ENCODE data around the gene TUBB1. TPM values are rescaled to one million over a fixed set of nuclear protein-coding genes. Genes with fewer than 3 reads are reported as not detected.

TUBB1 gene
- not detected for polyA plus RNA-seq (2013, experiment 1 of 2)
- polyA plus RNA-seq (2013, experiment 2 of 2), result not detected

DNA sequence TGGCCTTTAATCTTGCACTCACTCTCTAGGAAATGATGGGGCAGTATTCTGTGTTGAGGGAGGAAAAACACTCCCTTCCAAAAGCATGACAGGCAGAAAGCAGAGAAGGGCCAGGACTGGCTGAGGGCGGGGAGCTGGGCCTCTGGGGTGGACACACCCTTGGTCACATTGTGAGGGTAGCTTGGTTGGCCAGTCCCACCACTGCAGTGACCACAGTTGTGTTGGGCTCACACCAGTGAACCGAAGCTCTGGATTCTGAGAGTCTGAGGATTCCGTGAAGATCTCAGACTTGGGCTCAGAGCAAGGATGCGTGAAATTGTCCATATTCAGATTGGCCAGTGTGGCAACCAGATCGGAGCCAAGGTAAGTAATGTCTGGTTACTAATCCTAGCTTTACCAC, at the start of gene TUBB1:
TUBB1 (plus strand) TSS at position 213 of the 400 bp plus-strand sequence; CDS start at position 307, 94 bp downstream.
- Histone ChIP-seq H3K27me3 (ENCODE audit: insufficient read depth, low read length) (0 out of 2 replicates have a peak, but pooled peaks cover under 1% of the 10 kb centered on the region), H3K9me3 (ENCODE audit: insufficient read depth, low read depth, low read length) (no peaks in the 10 kb centered on the region), H3K36me3 (ENCODE audit: insufficient read depth, low read length) (peaks cover 21% of the 10 kb centered on the region; the same call in 1 of the 2 replicates), H3K9ac (ENCODE audit: low read depth, low read length) (no peak within 1 kb of the TSS), H3K4me1 (ENCODE audit: insufficient read depth, low read length) (peaks cover 6% of the 10 kb centered on the region; the same call in 1 of the 2 replicates), H3K27ac (ENCODE audit: low read depth, low read length) (no peak within 1 kb of the TSS), H3K4me3 (ENCODE audit: low read length) (no peak within 1 kb of the TSS)
- WGBS, result 92% methylated on average over 5 of the region's 5 CpGs

DNA sequence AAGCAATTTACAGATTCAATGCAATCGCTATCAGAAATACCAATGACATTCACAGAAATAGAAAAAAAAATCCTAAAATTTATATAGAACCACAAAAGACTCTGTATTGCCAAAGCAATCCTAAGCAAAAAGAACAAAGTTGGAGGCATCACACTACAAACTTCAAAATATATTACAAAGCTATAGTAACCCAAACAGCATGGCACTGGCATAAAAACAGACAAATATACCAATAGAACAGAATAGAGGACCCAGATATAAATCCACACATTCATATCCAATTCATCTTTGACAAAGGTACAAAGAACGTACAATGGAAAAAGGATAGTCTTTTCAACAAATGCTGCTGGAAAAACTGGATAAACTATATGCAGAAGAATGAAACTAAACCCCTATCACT, 49.8 kb upstream of the TUBB1 start:
- H3K27ac ChIP-seq (ENCODE audit: low read depth, low read length), result no peak overlapping the region
- H3K4me1 ChIP-seq (ENCODE audit: insufficient read depth, low read length), result no peaks in the 10 kb centered on the region
- no peak overlapping the region for H3K4me3 ChIP-seq (ENCODE audit: low read length)
- H3K9me3 ChIP-seq (ENCODE audit: insufficient read depth, low read depth, low read length), result peaks cover 2% of the 10 kb centered on the region; the same call in 1 of the 2 replicates
- WGBS, result 72% methylated on average over 2 of the region's 2 CpGs
- no peaks in the 10 kb centered on the region for H3K27me3 ChIP-seq (ENCODE audit: insufficient read depth, low read length)
- H3K9ac ChIP-seq (ENCODE audit: low read depth, low read length), result no peak overlapping the region
- no peaks in the 10 kb centered on the region for H3K36me3 ChIP-seq (ENCODE audit: insufficient read depth, low read length)

DNA sequence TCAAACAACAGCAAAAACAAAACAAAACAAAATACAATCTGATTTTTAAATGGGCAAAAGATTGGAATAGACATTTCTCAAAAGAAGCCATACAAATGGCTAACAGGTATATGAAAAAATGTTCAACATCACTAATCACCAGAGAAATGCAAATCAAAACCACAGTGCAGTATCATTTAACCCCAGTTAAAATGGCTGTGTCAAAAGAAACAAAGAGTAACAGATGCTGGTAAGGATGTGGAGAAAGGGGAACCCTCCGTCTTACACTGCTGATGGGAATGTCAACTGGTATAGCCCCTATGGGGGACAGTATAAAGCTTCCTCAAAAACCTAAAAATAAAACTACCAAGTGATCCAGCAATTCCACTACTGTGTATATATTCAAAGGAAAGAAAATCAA, 49.1 kb upstream of the TUBB1 start:
- Histone ChIP-seq H3K27me3 (ENCODE audit: insufficient read depth, low read length) (no peaks in the 10 kb centered on the region), H3K4me1 (ENCODE audit: insufficient read depth, low read length) (no peaks in the 10 kb centered on the region), H3K9me3 (ENCODE audit: insufficient read depth, low read depth, low read length) (peaks cover 3% of the 10 kb centered on the region; the same call in 1 of the 2 replicates), H3K4me3 (ENCODE audit: low read length) (no peak overlapping the region), H3K36me3 (ENCODE audit: insufficient read depth, low read length) (no peaks in the 10 kb centered on the region), H3K27ac (ENCODE audit: low read depth, low read length) (no peak overlapping the region), H3K9ac (ENCODE audit: low read depth, low read length) (no peak overlapping the region)
- 100% methylated on average over 1 of the region's 1 CpG for WGBS

DNA sequence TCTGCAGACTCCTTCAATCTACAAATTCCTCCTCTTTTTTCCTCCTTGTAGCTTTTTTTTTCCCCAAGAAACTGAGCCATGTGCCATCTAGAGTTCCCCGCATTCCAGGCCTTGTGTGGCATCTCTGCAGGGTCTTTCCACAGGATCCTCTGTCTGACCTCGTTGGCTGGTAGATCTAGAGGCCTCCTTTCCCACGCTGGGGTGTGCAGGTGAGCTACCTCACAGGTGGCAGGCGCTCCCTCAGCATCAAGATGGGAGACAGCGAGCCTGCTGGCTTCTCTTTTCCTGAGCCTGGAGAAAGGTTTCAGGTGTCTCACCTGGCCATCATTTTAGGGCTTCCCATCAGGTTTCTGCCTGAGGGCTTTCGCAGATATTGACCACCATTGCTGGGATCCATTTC, 47.8 kb upstream of the TUBB1 start:
- no peak overlapping the region for H3K9ac ChIP-seq (ENCODE audit: low read depth, low read length)
- no peaks in the 10 kb centered on the region for H3K36me3 ChIP-seq (ENCODE audit: insufficient read depth, low read length)
- H3K27me3 ChIP-seq (ENCODE audit: insufficient read depth, low read length), result no peaks in the 10 kb centered on the region
- no peak overlapping the region for H3K4me3 ChIP-seq (ENCODE audit: low read length)
- H3K4me1 ChIP-seq (ENCODE audit: insufficient read depth, low read length), result no peaks in the 10 kb centered on the region
- 86% methylated on average over 6 of the region's 6 CpGs for WGBS
- H3K9me3 ChIP-seq (ENCODE audit: insufficient read depth, low read depth, low read length), result peaks cover 8% of the 10 kb centered on the region; the same call in 1 of the 2 replicates
- H3K27ac ChIP-seq (ENCODE audit: low read depth, low read length), result no peak overlapping the region

DNA sequence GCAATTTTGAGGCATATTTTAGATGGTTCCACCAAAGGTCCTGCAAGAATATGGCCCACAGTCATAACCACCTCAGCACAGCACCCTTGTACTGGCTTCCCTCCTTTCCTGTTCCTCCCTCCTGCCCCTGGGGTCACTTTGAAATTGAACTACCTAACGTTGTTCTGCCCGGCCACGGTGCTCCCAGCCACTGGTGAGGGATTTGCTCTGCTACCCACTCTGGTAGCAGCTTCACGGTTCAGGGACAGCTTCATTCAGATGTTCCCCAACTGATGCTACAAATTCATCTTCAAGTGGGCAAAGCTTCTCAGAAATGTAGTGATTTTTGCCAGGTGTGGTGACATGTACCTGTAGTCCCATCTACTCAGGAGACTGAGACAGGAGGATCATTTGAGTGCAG, 46.0 kb upstream of the TUBB1 start:
- no peak overlapping the region for H3K27ac ChIP-seq (ENCODE audit: low read depth, low read length)
- no peak overlapping the region for H3K4me3 ChIP-seq (ENCODE audit: low read length)
- H3K36me3 ChIP-seq (ENCODE audit: insufficient read depth, low read length), result no peaks in the 10 kb centered on the region
- H3K9ac ChIP-seq (ENCODE audit: low read depth, low read length), result no peak overlapping the region
- 85% methylated on average over 4 of the region's 4 CpGs for WGBS
- H3K9me3 ChIP-seq (ENCODE audit: insufficient read depth, low read depth, low read length), result peaks cover 8% of the 10 kb centered on the region; the same call in 1 of the 2 replicates
- no peaks in the 10 kb centered on the region for H3K27me3 ChIP-seq (ENCODE audit: insufficient read depth, low read length)
- no peaks in the 10 kb centered on the region for H3K4me1 ChIP-seq (ENCODE audit: insufficient read depth, low read length)

DNA sequence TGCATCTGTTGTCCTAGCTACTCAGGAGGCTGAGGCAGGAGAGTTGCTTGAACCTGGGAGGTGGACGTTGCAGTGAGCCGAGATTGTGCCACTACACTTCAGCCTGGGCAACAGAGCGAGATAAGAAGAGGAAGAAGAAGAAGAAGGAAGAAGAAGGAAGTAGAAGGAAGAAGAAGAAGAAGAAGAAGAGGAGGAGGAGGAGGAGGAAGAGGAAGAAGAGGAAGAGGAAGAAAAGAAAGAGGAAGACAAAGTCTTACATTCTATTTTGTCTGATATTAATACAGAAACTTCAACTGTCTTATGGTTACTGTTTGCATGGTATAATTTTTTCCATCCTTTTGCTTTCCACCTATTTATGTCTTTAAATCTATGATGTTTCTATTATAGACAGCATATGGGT, 45.4 kb upstream of the TUBB1 start:
- Histone ChIP-seq H3K27me3 (ENCODE audit: insufficient read depth, low read length) (no peaks in the 10 kb centered on the region), H3K9me3 (ENCODE audit: insufficient read depth, low read depth, low read length) (peaks cover 8% of the 10 kb centered on the region; the same call in 1 of the 2 replicates), H3K36me3 (ENCODE audit: insufficient read depth, low read length) (no peaks in the 10 kb centered on the region), H3K4me1 (ENCODE audit: insufficient read depth, low read length) (no peaks in the 10 kb centered on the region), H3K4me3 (ENCODE audit: low read length) (no peak overlapping the region), H3K9ac (ENCODE audit: low read depth, low read length) (no peak overlapping the region), H3K27ac (ENCODE audit: low read depth, low read length) (no peak overlapping the region)
- 87% methylated on average over 3 of the region's 3 CpGs for WGBS

DNA sequence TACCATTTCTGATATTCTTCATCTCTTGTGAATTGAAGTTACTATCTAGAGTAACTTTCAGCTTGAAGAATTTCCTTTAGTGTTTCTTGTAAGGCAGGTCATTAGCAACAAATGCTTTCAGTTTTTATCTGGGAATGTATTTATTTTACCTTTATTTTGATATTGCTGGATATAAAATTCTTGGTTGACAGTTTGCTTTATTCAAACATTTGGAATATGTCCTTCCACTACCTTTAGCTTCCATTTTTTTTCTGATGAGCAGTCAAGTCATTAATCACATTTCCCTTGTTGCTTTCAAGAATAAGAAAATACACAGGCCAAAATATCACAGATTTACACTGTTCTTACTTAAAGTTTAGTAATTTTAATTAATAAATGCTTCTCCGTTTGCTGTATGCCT, 43.9 kb upstream of the TUBB1 start:
- WGBS, result 94% methylated on average over 1 of the region's 1 CpG
- no peak overlapping the region for H3K4me3 ChIP-seq (ENCODE audit: low read length)
- peaks cover 6% of the 10 kb centered on the region; the same call in 1 of the 2 replicates for H3K9me3 ChIP-seq (ENCODE audit: insufficient read depth, low read depth, low read length)
- no peaks in the 10 kb centered on the region for H3K36me3 ChIP-seq (ENCODE audit: insufficient read depth, low read length)
- H3K4me1 ChIP-seq (ENCODE audit: insufficient read depth, low read length), result no peaks in the 10 kb centered on the region
- no peak overlapping the region for H3K27ac ChIP-seq (ENCODE audit: low read depth, low read length)
- no peak overlapping the region for H3K9ac ChIP-seq (ENCODE audit: low read depth, low read length)
- no peaks in the 10 kb centered on the region for H3K27me3 ChIP-seq (ENCODE audit: insufficient read depth, low read length)

DNA sequence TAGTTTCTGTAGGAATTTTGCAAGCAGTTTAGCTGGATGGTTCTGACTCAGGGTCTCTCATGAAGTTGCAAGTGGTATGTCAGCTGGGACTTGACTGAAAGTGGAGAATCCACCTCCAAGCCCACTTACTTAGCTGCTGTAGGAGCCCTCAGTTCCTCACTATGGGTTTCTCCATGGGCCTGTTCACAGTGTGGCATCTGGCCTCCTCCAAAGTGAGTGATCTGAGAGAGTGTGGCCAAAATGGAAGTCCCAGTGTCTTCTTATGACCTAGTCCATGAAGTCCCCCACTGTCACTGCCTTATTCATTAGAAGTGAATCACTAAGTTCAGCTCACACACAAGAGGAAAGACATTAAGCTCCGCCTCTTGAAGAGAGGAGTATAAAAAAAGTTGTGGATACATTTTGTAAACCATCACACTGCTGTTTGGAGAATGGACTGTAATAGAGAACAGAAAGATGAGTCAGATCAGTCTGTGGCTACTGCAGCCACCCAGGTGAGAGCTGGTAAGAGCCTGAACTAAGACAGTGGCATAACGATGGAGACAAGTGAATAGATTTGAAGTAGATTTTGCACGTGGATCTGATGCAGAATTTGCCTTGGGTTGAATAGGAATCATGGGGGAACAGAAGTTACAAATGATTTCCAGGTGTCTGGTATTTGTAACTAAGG, 43.0 kb upstream of the TUBB1 start:
- H3K9me3 ChIP-seq (ENCODE audit: insufficient read depth, low read depth, low read length), result peaks cover 6% of the 10 kb centered on the region; the same call in 1 of the 2 replicates
- H3K27ac ChIP-seq (ENCODE audit: low read depth, low read length), result no peak overlapping the region
- H3K4me1 ChIP-seq (ENCODE audit: insufficient read depth, low read length), result no peaks in the 10 kb centered on the region
- 92% methylated on average over 3 of the region's 3 CpGs for WGBS
- H3K27me3 ChIP-seq (ENCODE audit: insufficient read depth, low read length), result no peaks in the 10 kb centered on the region
- H3K36me3 ChIP-seq (ENCODE audit: insufficient read depth, low read length), result no peaks in the 10 kb centered on the region
- H3K4me3 ChIP-seq (ENCODE audit: low read length), result no peak overlapping the region
- no peak overlapping the region for H3K9ac ChIP-seq (ENCODE audit: low read depth, low read length)

DNA sequence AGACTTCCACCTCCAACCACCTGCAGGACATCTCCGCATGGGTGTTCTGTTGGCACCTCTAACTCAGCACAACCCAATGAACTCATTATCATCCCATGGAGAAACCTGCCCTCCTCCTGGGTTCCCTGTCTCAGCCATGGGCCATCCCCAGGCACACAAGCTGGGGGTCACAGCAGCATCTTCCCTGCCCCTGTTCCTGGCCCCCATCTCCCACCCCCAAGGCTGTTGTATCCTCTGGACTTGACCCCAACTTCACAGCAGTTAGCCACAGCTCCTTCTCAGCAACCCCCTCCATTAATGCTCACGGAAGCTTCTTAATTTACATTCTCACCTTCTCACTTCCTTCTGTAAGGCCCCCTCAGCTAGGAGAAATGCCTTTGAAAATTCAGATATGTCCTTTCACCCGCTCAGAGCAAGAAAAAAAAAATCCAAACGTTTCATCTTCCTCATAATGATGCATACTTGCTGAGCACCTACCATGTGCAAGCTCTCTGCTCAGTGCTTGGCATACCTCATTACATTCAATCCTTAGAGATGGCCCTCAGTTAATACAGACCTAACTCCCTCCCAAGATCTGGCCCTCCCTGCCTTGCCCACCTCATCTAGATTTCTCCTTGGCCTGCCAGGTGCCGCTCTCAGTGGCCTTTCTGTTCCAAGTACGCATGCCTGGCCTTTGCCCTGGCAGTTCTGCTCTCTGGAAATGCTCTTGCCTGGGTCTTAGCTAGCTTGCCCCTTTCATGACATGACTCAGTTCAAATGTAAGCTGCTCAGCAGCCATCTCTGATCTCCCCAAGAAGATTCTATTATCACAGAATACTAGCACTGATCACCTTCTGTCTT, 40.7 kb upstream of the TUBB1 start:
- Histone ChIP-seq H3K4me3 (ENCODE audit: low read length) (no peak overlapping the region), H3K27me3 (ENCODE audit: insufficient read depth, low read length) (no peaks in the 10 kb centered on the region), H3K36me3 (ENCODE audit: insufficient read depth, low read length) (no peaks in the 10 kb centered on the region), H3K4me1 (ENCODE audit: insufficient read depth, low read length) (no peaks in the 10 kb centered on the region), H3K9ac (ENCODE audit: low read depth, low read length) (no peak overlapping the region), H3K27ac (ENCODE audit: low read depth, low read length) (no peak overlapping the region), H3K9me3 (ENCODE audit: insufficient read depth, low read depth, low read length) (peaks cover 6% of the 10 kb centered on the region; the same call in 1 of the 2 replicates)
- WGBS, result 56% methylated on average over 6 of the region's 6 CpGs

DNA sequence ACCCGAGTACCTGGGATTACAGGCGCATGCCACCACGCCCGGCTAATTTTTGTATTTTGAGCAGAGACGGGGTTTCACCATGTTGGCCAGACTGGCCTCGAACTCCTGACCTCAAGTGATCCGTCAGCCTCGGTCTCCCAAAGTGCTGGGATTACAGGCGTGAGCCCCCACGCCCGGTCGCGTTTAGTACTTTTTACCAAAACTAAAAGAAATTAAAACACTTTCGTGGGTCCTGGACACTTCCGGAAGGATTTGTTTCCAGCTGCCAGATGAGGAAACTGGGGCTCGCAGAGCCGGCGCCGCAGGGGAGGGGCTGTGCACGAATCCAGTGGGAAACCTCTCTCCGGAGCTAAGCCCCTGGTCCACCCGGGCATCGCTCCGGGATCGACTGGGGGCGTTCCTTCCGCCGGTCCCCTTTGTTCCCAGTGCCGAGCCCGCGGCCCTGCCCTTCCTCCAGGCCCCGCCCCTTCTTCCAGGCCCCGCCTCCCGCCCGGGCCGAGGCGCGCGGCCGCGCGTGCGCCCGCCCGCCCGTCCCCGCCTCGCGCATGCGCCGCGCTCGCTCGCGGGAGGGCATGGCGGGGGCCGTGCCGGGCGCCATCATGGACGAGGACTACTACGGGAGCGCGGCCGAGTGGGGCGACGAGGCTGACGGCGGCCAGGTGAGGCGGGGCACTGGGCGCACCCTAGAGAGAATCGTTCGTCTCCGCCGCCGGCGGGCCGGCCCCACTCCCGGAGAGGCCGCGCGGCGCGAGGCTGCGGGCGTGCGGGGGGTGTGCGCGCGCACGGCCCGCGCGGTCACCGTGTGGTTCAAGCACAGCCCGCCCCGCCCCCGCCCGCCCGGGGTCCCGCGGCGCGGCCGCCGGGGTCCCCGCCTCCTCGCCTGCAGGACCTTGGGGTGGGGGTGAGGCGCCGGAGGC, 38.3 kb upstream of the TUBB1 start, which contains the start of gene NELFCD:
NELFCD (plus strand) TSS at position 546 of the 917 bp plus-strand sequence; CDS start at position 600, 54 bp downstream.
- Histone ChIP-seq H3K27me3 (ENCODE audit: insufficient read depth, low read length) (no peaks in the 10 kb centered on the region), H3K9me3 (ENCODE audit: insufficient read depth, low read depth, low read length) (no peaks in the 10 kb centered on the region; the same call in 1 of the 2 replicates), H3K9ac (ENCODE audit: low read depth, low read length) (peak within 1 kb of the TSS; percentile 97), H3K4me1 (ENCODE audit: insufficient read depth, low read length) (peaks cover 6% of the 10 kb centered on the region; the same call in 1 of the 2 replicates), H3K27ac (ENCODE audit: low read depth, low read length) (peak within 1 kb of the TSS; percentile 90; the same call in 1 of the 2 replicates), H3K4me3 (ENCODE audit: low read length) (peak within 1 kb of the TSS; percentile 69), H3K36me3 (ENCODE audit: insufficient read depth, low read length) (peaks cover 10% of the 10 kb centered on the region)
- WGBS, result 10% methylated on average over 109 of the region's 109 CpGs
